ENCODE data around the gene SYT13. TPM values are rescaled to one million over a fixed set of nuclear protein-coding genes. Genes with fewer than 3 reads are reported as not detected.
A peak's percentile ranks its signal among the peaks of the same experiment; 100 is the strongest.

SYT13 gene
- total RNA-seq, 1 donor from 2014 or later, result 17.4 TPM

DNA sequence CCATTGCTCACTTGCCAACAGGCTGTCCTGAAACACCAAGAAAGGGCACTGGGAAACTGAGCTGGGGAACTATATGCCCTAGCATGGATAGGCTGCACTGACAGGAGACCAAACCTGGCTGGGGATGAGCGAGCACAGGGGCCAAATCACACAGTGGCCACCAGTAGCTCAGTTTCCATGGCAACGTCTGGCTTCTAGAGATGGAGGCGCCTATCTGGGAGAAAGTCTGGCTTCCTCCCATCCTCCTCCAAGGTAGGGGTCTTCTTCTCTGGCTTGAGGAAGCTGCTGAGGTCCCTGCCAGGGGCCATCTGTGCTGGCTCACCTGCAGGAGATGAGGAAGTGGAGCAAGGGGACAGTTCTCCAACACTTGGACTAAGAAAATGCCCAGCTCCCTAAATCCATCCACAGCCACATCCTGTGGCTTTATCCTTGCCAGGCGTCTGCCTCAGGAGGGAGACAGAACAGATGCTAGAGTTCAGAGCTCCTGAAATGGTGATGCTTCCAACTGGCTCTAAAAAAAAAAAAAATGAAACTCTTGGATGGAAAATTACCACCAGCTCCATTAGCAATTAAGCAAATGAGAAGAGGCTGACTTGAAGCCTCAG lies 48.3 kb downstream of the SYT13 start:
- H3K9me3 Mint-ChIP-seq, result no peaks in the 10 kb centered on the region
- H3K4me3 Mint-ChIP-seq, result no peak overlapping the region
- H3K4me1 Mint-ChIP-seq (ENCODE audit: unreplicated experiment), result no peaks in the 10 kb centered on the region
- H3K27me3 Mint-ChIP-seq, result peaks cover 13% of the 10 kb centered on the region
- TF ChIP-seq, protein P1, sequence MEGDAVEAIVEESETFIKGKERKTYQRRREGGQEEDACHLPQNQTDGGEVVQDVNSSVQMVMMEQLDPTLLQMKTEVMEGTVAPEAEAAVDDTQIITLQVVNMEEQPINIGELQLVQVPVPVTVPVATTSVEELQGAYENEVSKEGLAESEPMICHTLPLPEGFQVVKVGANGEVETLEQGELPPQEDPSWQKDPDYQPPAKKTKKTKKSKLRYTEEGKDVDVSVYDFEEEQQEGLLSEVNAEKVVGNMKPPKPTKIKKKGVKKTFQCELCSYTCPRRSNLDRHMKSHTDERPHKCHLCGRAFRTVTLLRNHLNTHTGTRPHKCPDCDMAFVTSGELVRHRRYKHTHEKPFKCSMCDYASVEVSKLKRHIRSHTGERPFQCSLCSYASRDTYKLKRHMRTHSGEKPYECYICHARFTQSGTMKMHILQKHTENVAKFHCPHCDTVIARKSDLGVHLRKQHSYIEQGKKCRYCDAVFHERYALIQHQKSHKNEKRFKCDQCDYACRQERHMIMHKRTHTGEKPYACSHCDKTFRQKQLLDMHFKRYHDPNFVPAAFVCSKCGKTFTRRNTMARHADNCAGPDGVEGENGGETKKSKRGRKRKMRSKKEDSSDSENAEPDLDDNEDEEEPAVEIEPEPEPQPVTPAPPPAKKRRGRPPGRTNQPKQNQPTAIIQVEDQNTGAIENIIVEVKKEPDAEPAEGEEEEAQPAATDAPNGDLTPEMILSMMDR (conservative IDR thresholded peaks at IDR 0.05), result no peak
- H3K36me3 Mint-ChIP-seq, result no peaks in the 10 kb centered on the region
- H3K27ac Mint-ChIP-seq, result no peak overlapping the region
- no peak for DNase-seq (ENCODE audit: extremely low spot score, unreplicated experiment)

DNA sequence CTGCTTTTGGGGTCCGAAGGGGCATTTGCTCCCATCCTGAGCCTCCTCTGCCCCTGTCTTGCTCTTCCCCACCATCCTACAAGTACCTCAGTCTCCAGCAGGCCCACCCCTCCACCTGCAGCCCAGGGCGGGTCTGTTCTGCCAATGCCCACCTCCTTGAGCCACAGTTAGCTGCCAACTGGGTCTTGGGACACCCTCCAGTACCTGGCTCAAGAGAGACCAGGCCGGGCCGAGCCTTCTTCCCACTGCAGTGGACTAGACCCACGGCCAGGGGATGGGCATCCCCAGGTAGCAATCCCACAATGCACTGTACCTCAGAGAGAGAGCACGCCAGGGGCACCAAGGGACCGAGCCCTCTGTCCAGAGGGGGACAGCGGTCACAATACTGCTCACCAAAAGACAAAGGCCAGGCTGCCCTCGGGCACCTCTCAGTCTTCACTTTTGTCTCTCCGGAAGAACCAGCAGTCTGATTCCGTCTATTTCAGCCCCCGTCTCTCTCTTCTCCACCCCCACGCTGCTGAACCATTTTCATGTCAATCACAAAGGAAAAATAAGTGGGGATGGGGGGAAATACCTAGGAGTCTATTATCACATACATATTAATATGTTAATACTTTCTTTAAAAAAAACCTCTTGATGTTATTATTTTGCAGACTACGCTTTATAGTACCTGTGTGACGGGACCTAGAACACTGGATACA lies 51.7 kb downstream of the SYT13 start:
- DNase-seq (ENCODE audit: extremely low spot score, unreplicated experiment), result no peak
- H3K27ac Mint-ChIP-seq, result no peak overlapping the region
- TF ChIP-seq, protein P1 (conservative IDR thresholded peaks at IDR 0.05), result no peak
- H3K4me1 Mint-ChIP-seq (ENCODE audit: unreplicated experiment), result no peaks in the 10 kb centered on the region
- no peaks in the 10 kb centered on the region for H3K9me3 Mint-ChIP-seq
- H3K27me3 Mint-ChIP-seq, result peaks cover 13% of the 10 kb centered on the region
- no peaks in the 10 kb centered on the region for H3K36me3 Mint-ChIP-seq
- H3K4me3 Mint-ChIP-seq, result no peak overlapping the region

DNA sequence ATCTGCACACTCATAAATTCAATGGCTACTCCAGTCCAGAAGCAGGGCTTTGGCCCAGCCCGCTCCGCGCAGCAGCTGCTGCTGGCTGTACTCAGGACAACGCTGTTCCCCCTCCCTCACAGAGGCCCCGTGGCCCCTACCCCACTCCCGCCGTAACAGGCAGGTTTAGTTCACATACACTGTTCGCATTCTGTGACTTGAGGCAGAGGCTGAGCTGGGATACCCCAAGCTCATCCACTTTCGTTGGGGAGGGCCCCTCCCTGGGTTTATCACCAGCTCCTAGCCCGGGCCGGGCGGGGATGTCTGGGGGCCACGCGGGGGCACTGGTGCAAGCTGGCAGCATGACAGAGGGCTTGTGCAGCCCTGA lies 52.4 kb downstream of the SYT13 start:
- H3K27me3 Mint-ChIP-seq, result peaks cover 10% of the 10 kb centered on the region
- no peaks in the 10 kb centered on the region for H3K9me3 Mint-ChIP-seq
- H3K4me3 Mint-ChIP-seq, result no peak overlapping the region
- H3K36me3 Mint-ChIP-seq, result peaks cover under 1% of the 10 kb centered on the region
- H3K4me1 Mint-ChIP-seq (ENCODE audit: unreplicated experiment), result no peaks in the 10 kb centered on the region
- no peak for DNase-seq (ENCODE audit: extremely low spot score, unreplicated experiment)
- no peak overlapping the region for H3K27ac Mint-ChIP-seq
- TF ChIP-seq, protein P1 (conservative IDR thresholded peaks at IDR 0.05), result peak; percentile 7

DNA sequence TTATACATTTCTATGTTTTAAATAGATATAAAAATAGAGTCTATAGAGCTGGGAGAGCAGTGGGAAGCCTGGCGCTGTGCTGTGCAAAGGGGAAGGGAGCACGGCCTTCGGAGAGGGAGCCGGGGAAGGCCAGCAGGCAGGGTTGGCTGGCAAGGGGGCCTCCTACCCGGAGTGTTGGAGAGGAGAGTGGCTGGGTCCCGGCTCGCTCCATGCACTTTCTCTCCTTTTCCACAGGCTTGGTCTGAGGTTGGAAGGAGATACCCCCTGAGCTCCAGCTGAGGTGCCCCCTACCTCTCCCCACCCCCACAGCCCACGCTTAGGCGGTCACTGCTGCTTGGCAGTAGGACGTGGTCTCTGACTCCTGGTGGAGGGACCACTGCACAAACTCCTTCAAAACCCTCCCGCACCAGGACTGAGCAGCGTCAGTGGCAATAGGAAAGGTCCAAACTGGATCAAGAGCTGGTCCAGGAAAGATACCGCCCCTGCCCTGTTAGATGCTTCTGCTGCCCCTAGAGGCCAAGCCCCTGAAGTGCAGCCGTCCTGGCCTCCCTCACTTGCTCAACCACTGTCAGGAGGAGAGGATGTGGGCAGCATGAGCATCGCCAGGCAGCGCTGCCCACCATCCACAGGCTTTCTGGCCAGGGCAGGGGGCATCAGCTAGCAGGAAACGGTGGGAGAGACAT lies 52.9 kb downstream of the SYT13 start:
- H3K4me3 Mint-ChIP-seq, result no peak overlapping the region
- no peaks in the 10 kb centered on the region for H3K9me3 Mint-ChIP-seq
- no peaks in the 10 kb centered on the region for H3K4me1 Mint-ChIP-seq (ENCODE audit: unreplicated experiment)
- no peak for DNase-seq (ENCODE audit: extremely low spot score, unreplicated experiment)
- H3K27ac Mint-ChIP-seq, result no peak overlapping the region
- TF ChIP-seq, protein P1 (conservative IDR thresholded peaks at IDR 0.05), result peak; percentile 83
- H3K27me3 Mint-ChIP-seq, result peaks cover 10% of the 10 kb centered on the region
- H3K36me3 Mint-ChIP-seq, result peaks cover 3% of the 10 kb centered on the region

DNA sequence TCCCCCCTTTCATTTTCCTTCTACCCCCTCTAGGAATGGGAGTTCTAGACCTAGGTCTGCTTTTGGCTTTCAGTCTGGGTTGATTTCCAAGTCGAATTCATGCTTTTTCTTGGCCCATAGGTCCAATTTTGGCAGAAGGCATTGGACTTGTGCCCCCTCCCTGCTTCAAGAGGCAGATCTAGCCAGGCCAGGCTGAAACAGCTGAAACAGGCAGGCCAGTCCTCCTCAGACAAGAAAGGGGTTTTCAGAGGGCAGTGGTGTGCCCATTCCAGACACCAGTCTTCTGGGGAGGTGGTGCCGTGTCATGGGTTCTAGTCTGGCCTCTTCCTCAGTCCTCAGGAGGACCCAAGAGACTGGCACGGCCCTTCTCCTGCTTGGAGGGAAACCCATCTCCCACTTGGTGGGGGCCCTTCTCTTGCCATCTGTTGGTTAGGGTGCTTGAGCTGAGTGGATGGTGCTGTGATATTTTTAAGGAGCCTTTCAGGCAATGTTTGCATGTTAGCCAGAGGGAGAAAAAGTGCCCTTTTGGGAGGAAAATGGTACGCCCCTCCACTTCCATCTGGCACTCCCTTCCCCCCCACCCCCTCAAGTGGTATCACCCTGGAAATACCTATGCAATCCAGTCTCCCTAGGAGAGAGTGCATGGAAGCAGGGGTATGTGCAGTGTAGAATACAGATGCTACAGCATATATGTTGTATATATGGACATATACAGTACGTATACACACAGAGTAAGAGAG lies 53.6 kb downstream of the SYT13 start:
- TF ChIP-seq, protein P1 (conservative IDR thresholded peaks at IDR 0.05), result no peak
- no peaks in the 10 kb centered on the region for H3K9me3 Mint-ChIP-seq
- H3K27me3 Mint-ChIP-seq, result peaks cover 10% of the 10 kb centered on the region
- H3K4me3 Mint-ChIP-seq, result no peak overlapping the region
- no peak overlapping the region for H3K27ac Mint-ChIP-seq
- no peak for DNase-seq (ENCODE audit: extremely low spot score, unreplicated experiment)
- H3K4me1 Mint-ChIP-seq (ENCODE audit: unreplicated experiment), result no peaks in the 10 kb centered on the region
- H3K36me3 Mint-ChIP-seq, result peaks cover 3% of the 10 kb centered on the region
